ENCODE results near the gene LRRC75A. TPM values are rescaled to one million over a fixed set of nuclear protein-coding genes. Genes with fewer than 3 reads are reported as not detected.
"Not testable (repeated sequence)": the region's sequence is repeated elsewhere in the genome, so short reads cannot be mapped to it uniquely, and the experiment has no call there.

Gene LRRC75A
- total RNA-seq, 1 donor from 2014 or later = 2.9 TPM

- Mint-ChIP-seq H3K9me3 (no peaks in the 10 kb centered on the region), H3K27me3 (peaks cover 3% of the 10 kb centered on the region), H3K4me1 (ENCODE audit: unreplicated experiment) (peaks cover 14% of the 10 kb centered on the region), H3K4me3 (no peak within 1 kb of the TSS), H3K27ac (no peak within 1 kb of the TSS), H3K36me3 (no peaks in the 10 kb centered on the region)
- peak; percentile 18 for TF ChIP-seq CTCF (conservative IDR thresholded peaks at IDR 0.05)
- DNase-seq (ENCODE audit: extremely low spot score, unreplicated experiment) = no peak
Measured at GRCh38 chr17:16415031-16415924, 76.7 kb downstream of the LRRC75A start, which contains the start of gene TRPV2. Gene TRPV2 (plus strand): TSS chr17:16415571. CDS start chr17:16417669, 2,098 bp downstream.

- peak overlapping the region; percentile 83 for H3K4me3 Mint-ChIP-seq
Measured at GRCh38 chr17:16407911-16408588, 83.9 kb downstream of the LRRC75A start.

GRCh38 chr17:16406742-16407674, 85.0 kb downstream of the LRRC75A start:
- Mint-ChIP-seq H3K36me3 (no peaks in the 10 kb centered on the region), H3K27me3 (peaks cover 2% of the 10 kb centered on the region), H3K4me3 (peak overlapping the region; percentile 77), H3K4me1 (ENCODE audit: unreplicated experiment) (peaks cover 10% of the 10 kb centered on the region), H3K9me3 (no peaks in the 10 kb centered on the region), H3K27ac (no peak overlapping the region)
- TF ChIP-seq CTCF (conservative IDR thresholded peaks at IDR 0.05) = no peak
- DNase-seq (ENCODE audit: extremely low spot score, unreplicated experiment) = no peak

More at GRCh38 chr17:16407911-16408588, 83.9 kb downstream of the LRRC75A start:
- H3K4me1 Mint-ChIP-seq (ENCODE audit: unreplicated experiment) = peaks cover 10% of the 10 kb centered on the region
- DNase-seq (ENCODE audit: extremely low spot score, unreplicated experiment) = no peak
- H3K9me3 Mint-ChIP-seq = no peaks in the 10 kb centered on the region
- H3K36me3 Mint-ChIP-seq = no peaks in the 10 kb centered on the region
- H3K27ac Mint-ChIP-seq = peak overlapping the region; percentile 65
- peaks cover 2% of the 10 kb centered on the region for H3K27me3 Mint-ChIP-seq
- no peak for TF ChIP-seq CTCF (conservative IDR thresholded peaks at IDR 0.05)

GRCh38 chr17:16403847-16404246, 88.1 kb downstream of the LRRC75A start:
- not testable (repeated sequence) for H3K4me3 Mint-ChIP-seq; H3K27ac Mint-ChIP-seq; H3K36me3 Mint-ChIP-seq; DNase-seq (ENCODE audit: extremely low spot score, unreplicated experiment); H3K9me3 Mint-ChIP-seq; H3K27me3 Mint-ChIP-seq
- H3K4me1 Mint-ChIP-seq (ENCODE audit: unreplicated experiment) = peaks cover 17% of the 10 kb centered on the region

GRCh38 chr17:16398270-16399267, 93.4 kb downstream of the LRRC75A start:
- Mint-ChIP-seq H3K27ac (no peak overlapping the region), H3K4me3 (no peak overlapping the region)
- DNase-seq (ENCODE audit: extremely low spot score, unreplicated experiment) = no peak

GRCh38 chr17:16396693-16397092, 95.3 kb downstream of the LRRC75A start:
- H3K4me3 Mint-ChIP-seq; H3K36me3 Mint-ChIP-seq; H3K9me3 Mint-ChIP-seq; H3K27me3 Mint-ChIP-seq; DNase-seq (ENCODE audit: extremely low spot score, unreplicated experiment); H3K27ac Mint-ChIP-seq: not testable (repeated sequence)
- peaks cover 16% of the 10 kb centered on the region for H3K4me1 Mint-ChIP-seq (ENCODE audit: unreplicated experiment)

More at GRCh38 chr17:16398270-16399267, 93.4 kb downstream of the LRRC75A start:
- Mint-ChIP-seq H3K27me3 (no peaks in the 10 kb centered on the region), H3K4me1 (ENCODE audit: unreplicated experiment) (peaks cover 16% of the 10 kb centered on the region), H3K36me3 (no peaks in the 10 kb centered on the region), H3K9me3 (no peaks in the 10 kb centered on the region)
- TF ChIP-seq CTCF (conservative IDR thresholded peaks at IDR 0.05) = no peak

DNA sequence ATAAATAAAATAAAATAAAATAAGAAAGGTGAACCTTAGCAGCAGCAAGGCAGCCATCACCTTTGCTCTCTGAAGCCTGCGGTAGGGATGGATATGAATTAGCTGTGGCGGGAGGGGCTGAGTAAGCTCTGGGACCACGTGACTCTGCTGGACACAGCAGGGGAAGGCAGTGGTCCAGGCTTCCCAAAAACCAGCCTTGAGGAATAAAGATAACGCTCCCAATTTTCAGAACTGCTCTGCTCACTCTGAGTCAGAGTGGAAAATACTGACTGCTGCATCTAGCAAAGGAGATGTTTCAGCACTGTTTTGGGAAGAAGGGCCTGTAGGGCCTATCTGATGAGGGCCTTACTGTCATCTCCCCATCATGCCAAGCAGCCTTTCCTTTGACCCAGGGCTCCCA, 96.1 kb downstream of the LRRC75A start:
- not testable (repeated sequence) for H3K27ac Mint-ChIP-seq; H3K36me3 Mint-ChIP-seq; H3K27me3 Mint-ChIP-seq; DNase-seq (ENCODE audit: extremely low spot score, unreplicated experiment); H3K4me3 Mint-ChIP-seq; H3K9me3 Mint-ChIP-seq
- peaks cover 16% of the 10 kb centered on the region for H3K4me1 Mint-ChIP-seq (ENCODE audit: unreplicated experiment)

DNA sequence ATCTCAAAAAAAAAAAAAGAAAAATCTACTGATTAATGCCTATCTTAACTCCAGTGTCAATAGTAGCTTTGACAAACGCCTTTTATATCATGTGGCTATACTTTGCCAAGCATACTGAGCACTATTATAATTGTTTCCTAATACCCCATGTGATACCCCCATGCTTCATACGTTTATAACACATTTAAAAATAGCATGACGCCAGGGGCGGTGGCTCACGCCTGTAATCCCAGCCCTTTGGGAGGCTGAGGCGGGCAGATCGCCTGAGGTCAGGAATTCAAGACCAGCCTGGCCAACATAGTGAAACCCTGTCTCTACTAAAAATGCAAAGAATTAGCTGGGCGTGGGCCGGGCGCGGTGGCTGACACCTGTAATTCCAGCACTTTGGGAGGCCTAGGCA, 99.5 kb downstream of the LRRC75A start:
- H3K4me3 Mint-ChIP-seq; DNase-seq (ENCODE audit: extremely low spot score, unreplicated experiment); H3K36me3 Mint-ChIP-seq; H3K27me3 Mint-ChIP-seq; H3K9me3 Mint-ChIP-seq; H3K4me1 Mint-ChIP-seq (ENCODE audit: unreplicated experiment); H3K27ac Mint-ChIP-seq: not testable (repeated sequence)

Data from type B pancreatic cell (in vitro differentiated cells).